A549 (cell line): ENCODE measurements around the gene ESYT2. TPM values are rescaled to one million over a fixed set of nuclear protein-coding genes. Genes with fewer than 3 reads are reported as not detected.

ENCODE experiments used
- ATAC-seq, 2 experiments: fragments of 200-7000 bp in 1 of 2; fragments of >200 bp in 1 of 2; cut with Nextera tagmentation in 1 of 2; cut with Tn5 transposase in 1 of 2; 3 replicates each; pipeline versions ENCODE4 v1.8.0 to v1.9.1; 2018 to 2020; ENCODE audit warnings: mild to moderate bottlenecking in 1 of 2, moderate library complexity in 1 of 2
- CTCF ChIA-PET: fragments of 300-600 bp; sonication (Branson Sonifier 250); formaldehyde crosslinking; extraction: SDS; loops from one replicate; lab custom pipeline; 2021; ENCODE audit warnings: antibody characterized with exemption, inconsistent platforms; lab: Yijun Ruan, JAX
- POLR2A ChIA-PET: fragments of 350-600 bp; formaldehyde crosslinking; extraction: SDS; loops from one replicate; lab custom pipeline; 2021; ENCODE audit warnings: antibody characterized with exemption, inconsistent platforms; lab: Yijun Ruan, JAX
- DNase-seq, 2 experiments: peaks; one replicate each; pipeline versions ENCODE4 v3.0.0 to v3.0.0-alpha.2; 2011 to 2016; ENCODE audit warnings: low read depth in 1 of 2, low spot score in 1 of 2
- FAIRE-seq: peaks from 2 replicates; lab custom pipeline; 2011; peaks lifted over from hg19 to GRCh38; lab: Jason Lieb, UNC
- H3K27ac ChIP-seq, 2 experiments: fragments of >200 bp; sonication (Bioruptor Twin); formaldehyde crosslinking; 3 replicates each; pipeline ENCODE4 v1.5.1; 2016 to 2017
- H3K4me1 ChIP-seq: fragments of >200 bp; sonication (Bioruptor Twin); formaldehyde crosslinking; 3 replicates; pipeline ENCODE4 v1.6.1; 2016
- H3K4me2 ChIP-seq: fragments of >200 bp; sonication (Bioruptor Twin); formaldehyde crosslinking; 3 replicates; pipeline ENCODE4 v1.6.1; 2016
- H3K4me3 ChIP-seq: fragments of >200 bp; sonication (Bioruptor Twin); formaldehyde crosslinking; 3 replicates; pipeline ENCODE4 v1.5.1; 2016
- H3K9me3 ChIP-seq: fragments of >200 bp; sonication (Bioruptor Twin); formaldehyde crosslinking; 3 replicates; pipeline ENCODE4 v1.6.1; 2016
- FOSB ChIP-seq: fragments of 250-450 bp; sonication (Bioruptor Pico); IDR thresholded peaks from 2 replicates; pipeline ENCODE4 v1.5.0; 2020; ENCODE audit warnings: mild to moderate bottlenecking, moderate library complexity
- GATA3 ChIP-seq: IDR thresholded peaks from 2 replicates; pipeline ENCODE4 v1.6.1; 2012; ENCODE audit warnings: borderline replicate concordance
- HEYL ChIP-seq: fragments of 250-450 bp; sonication (Bioruptor Pico); IDR thresholded peaks from 2 replicates; pipeline ENCODE4 v1.8.0; 2021; ENCODE audit warnings: mild to moderate bottlenecking, moderate library complexity
- JUN ChIP-seq, 2 experiments: fragments of >200 bp; sonication (Bioruptor Twin); formaldehyde crosslinking; IDR thresholded peaks; 2 replicates in 1 of 2; 3 replicates in 1 of 2; pipeline ENCODE4 v1.6.1; 2016 to 2017
- KDM1A ChIP-seq: fragments of 200-600 bp; sonication (generic); IDR thresholded peaks from 2 replicates; pipeline ENCODE4 v1.6.1; 2016; ENCODE audit warnings: low read depth, mild to moderate bottlenecking
- KDM5A ChIP-seq: fragments of 200-600 bp; sonication (generic); IDR thresholded peaks from 2 replicates; pipeline ENCODE4 v1.6.1; 2016; ENCODE audit warnings: antibody characterized with exemption, mild to moderate bottlenecking
- MAFK ChIP-seq: fragments of 450-650 bp; IDR thresholded peaks from 2 replicates; pipeline ENCODE4 v1.6.1; 2014; ENCODE audit not compliant: partially characterized antibody
- PHF8 ChIP-seq: fragments of 200-600 bp; sonication (generic); IDR thresholded peaks from 2 replicates; pipeline ENCODE4 v1.6.1; 2016; ENCODE audit warnings: low read depth, mild to moderate bottlenecking, antibody characterized with exemption, moderate library complexity, borderline replicate concordance
- RARB ChIP-seq: fragments of 250-450 bp; sonication (Bioruptor Pico); IDR thresholded peaks from 2 replicates; pipeline ENCODE4 v1.8.0; 2021; ENCODE audit warnings: mild to moderate bottlenecking, moderate library complexity
- RFX5 ChIP-seq: fragments of 450-650 bp; IDR thresholded peaks from 2 replicates; pipeline ENCODE4 v1.7.1; 2014; ENCODE audit warnings: antibody characterized with exemption, mild to moderate bottlenecking, moderate library complexity
- SMC3 ChIP-seq: fragments of >200 bp; sonication (Bioruptor Twin); formaldehyde crosslinking; IDR thresholded peaks from 3 replicates; pipeline ENCODE4 v1.6.1; 2018; ENCODE audit warnings: inconsistent platforms
- WGBS: methylation state at CpG from one replicate; pipeline ENCODE4 v1.1.6; 2017; ENCODE audit errors: missing lambda C conversion rate; 5-methylcytosine and 5-hydroxymethylcytosine counted together
- polyA plus RNA-seq, 4 experiments: library from polyadenylated mRNA; depleted of rRNA in 3 of 4; stranded (reverse); fragments of >200 nt; fragmentation: RNase III in 1 of 4; extraction: RNeasy Plus Mini Kit Qiagen cat#74134 plus additional on column Dnase treatment in 1 of 4; gene quantifications; 2 replicates in 3 of 4; 3 replicates in 1 of 4; pipeline ENCODE4 v1.2.3, GENCODE V29; 2011 to 2017
- TF ChIP-seq, protein P1 (sequence below): fragments of >200 bp; sonication (Bioruptor Twin); formaldehyde crosslinking; IDR thresholded peaks from 3 replicates; pipeline ENCODE4 v1.6.1; 2016
- TF ChIP-seq, protein P2 (sequence below): fragments of 200-600 bp; sonication (generic); IDR thresholded peaks from 2 replicates; pipeline ENCODE4 v1.6.1; 2016; ENCODE audit warnings: antibody characterized with exemption, mild to moderate bottlenecking, moderate library complexity

The ESYT2 gene
- polyA plus RNA-seq, 2 of the 4 experiments (the other 2 are of a cell fraction) = 45.8 to 77.0 TPM

DNA sequence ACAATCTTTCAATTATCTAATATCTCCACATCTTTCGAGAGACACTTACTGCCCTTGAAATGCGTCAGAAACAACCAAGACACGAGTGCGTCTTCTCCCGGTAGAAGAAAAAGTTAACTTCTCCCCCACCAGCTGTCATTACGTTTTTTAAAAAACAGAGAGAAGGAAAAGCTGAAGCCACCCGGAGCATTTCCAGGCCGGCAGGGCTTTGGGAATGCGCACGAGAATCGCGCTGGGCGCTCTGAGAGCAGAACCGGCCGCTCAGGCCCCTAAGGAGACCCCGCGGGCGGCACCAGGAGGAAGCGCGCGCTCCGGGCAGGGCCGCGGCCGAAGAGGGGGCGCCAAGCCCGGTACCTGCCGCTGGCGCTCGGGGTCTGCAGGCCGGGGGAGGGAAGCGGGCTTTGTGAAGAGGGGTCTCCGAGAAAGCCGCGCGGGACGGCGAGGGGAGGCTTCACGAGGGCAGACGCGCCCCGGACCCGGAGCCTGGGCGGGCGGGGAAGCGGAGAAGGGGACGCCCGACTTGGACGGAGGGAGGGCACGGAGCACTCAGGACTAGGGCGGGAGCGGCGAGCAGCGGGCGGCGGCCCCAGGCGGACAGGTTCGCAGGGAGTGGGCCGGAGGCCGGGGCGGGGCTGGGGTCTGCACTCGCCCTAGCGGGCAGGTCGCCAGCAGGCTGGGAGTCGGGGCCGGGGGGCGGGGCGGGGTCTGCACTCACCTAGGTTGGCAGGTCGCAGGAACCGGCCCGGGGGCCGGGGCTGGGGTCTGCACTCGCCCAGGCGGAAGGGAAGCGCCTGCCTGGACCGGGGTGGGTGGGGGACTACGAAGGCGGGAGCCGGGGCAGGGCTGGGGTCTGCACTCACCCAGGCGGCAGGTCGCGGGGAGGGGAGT is 932 bp downstream of the ESYT2 start:
- 2% methylated on average over 28 of the region's 82 CpGs for WGBS
- no peak for FAIRE-seq
- peak; percentile 35 to 38; a peak in 5 of 6 replicates for ATAC-seq

DNA sequence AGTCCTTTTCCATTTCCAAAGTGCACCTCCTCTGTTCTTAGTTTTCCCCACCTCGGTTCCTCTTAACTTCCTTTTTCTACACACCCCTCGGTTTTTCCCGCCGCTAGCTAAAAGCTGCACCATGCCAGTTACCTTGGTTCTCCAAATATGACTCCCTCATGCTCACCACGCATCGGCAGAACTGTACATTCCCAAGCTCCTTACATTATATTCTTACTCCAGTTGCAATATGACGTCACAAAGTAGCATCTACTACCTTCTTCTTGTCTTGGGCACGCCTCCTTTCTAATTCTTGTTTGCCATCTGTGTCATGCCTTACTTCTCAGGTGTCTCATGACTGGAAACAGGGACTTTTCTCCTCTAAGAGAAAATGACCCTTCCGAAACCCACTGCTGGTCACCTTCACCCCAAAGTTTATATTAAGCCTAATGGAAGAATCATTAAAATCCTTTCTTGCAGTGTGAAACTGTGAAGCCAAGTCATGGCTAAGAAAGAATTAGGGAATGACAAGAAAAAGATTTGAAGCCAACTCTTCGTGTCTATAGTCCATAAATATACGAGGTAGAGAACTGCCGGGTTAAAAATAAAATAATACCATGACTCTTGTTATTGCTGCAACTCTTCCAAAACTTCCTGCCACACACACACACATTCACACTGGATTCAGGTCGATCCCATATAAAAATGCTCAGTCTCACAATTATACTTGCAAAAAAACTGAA is 1.7 kb downstream of the ESYT2 start:
- TF ChIP-seq KDM5A (no peak), RARB (CRISPR knock-in tag) (no peak), KDM1A (no peak), JUN (IDR thresholded peaks at IDR 0.05) (no peak), FOSB (CRISPR knock-in tag) (no peak), RFX5 (no peak), GATA3 (no peak), HEYL (no peak), SMC3 (no peak)
- TF ChIP-seq, protein P1, sequence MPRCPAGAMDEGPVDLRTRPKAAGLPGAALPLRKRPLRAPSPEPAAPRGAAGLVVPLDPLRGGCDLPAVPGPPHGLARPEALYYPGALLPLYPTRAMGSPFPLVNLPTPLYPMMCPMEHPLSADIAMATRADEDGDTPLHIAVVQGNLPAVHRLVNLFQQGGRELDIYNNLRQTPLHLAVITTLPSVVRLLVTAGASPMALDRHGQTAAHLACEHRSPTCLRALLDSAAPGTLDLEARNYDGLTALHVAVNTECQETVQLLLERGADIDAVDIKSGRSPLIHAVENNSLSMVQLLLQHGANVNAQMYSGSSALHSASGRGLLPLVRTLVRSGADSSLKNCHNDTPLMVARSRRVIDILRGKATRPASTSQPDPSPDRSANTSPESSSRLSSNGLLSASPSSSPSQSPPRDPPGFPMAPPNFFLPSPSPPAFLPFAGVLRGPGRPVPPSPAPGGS = no peak
- TF ChIP-seq, all 56 proteins: peak for 0
- Histone ChIP-seq H3K9me3 (no peaks in the 10 kb centered on the region), H3K4me2 (peak overlapping the region; percentile 95), H3K27ac (peak overlapping the region; percentile 89 to 97), H3K4me1 (peaks cover 36% of the 10 kb centered on the region), H3K4me3 (peak overlapping the region; percentile 92)
- ATAC-seq (no peak), DNase-seq (peak; percentile 44 to 63), FAIRE-seq (no peak)
- ChIA-PET POLR2A (interaction anchor here (3.2 kb wide), 1 partner anchor 8 kb away, joined by 22 read pairs; no protein-coding TSS in a partner anchor), CTCF (interaction anchor here (0.7 to 1.1 kb wide), 4 partner anchors 12 to 123 kb away, joined by 3 to 4 read pairs (median 4); partner anchors contain the start of gene NCAPG2)
- 38% methylated on average over 13 of the region's 13 CpGs for WGBS

More for the DNA sequence above, 932 bp downstream of the ESYT2 start:
- ChIA-PET POLR2A (interaction anchor here (1.0 to 3.2 kb wide), 4 partner anchors 9 to 124 kb away, joined by 6 to 22 read pairs (median 12); partner anchors contain the start of gene NCAPG2), CTCF (interaction anchor here (0.8 to 1.4 kb wide), 3 partner anchors 10 to 20 kb away, joined by 3 to 8 read pairs (median 4); no protein-coding TSS in a partner anchor)
- DNase-seq = peak in 1 of 2 experiments; percentile 29
- H3K9me3 ChIP-seq = no peaks in the 10 kb centered on the region
- peak overlapping the region; percentile 89 to 97 for H3K27ac ChIP-seq
- peak overlapping the region; percentile 92 for H3K4me3 ChIP-seq
- H3K4me1 ChIP-seq = peaks cover 35% of the 10 kb centered on the region
- TF ChIP-seq PHF8 = no peak
- TF ChIP-seq, protein P1 = no peak
- no peak for TF ChIP-seq MAFK
- TF ChIP-seq, protein P2, sequence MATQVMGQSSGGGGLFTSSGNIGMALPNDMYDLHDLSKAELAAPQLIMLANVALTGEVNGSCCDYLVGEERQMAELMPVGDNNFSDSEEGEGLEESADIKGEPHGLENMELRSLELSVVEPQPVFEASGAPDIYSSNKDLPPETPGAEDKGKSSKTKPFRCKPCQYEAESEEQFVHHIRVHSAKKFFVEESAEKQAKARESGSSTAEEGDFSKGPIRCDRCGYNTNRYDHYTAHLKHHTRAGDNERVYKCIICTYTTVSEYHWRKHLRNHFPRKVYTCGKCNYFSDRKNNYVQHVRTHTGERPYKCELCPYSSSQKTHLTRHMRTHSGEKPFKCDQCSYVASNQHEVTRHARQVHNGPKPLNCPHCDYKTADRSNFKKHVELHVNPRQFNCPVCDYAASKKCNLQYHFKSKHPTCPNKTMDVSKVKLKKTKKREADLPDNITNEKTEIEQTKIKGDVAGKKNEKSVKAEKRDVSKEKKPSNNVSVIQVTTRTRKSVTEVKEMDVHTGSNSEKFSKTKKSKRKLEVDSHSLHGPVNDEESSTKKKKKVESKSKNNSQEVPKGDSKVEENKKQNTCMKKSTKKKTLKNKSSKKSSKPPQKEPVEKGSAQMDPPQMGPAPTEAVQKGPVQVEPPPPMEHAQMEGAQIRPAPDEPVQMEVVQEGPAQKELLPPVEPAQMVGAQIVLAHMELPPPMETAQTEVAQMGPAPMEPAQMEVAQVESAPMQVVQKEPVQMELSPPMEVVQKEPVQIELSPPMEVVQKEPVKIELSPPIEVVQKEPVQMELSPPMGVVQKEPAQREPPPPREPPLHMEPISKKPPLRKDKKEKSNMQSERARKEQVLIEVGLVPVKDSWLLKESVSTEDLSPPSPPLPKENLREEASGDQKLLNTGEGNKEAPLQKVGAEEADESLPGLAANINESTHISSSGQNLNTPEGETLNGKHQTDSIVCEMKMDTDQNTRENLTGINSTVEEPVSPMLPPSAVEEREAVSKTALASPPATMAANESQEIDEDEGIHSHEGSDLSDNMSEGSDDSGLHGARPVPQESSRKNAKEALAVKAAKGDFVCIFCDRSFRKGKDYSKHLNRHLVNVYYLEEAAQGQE = peak; percentile 13; the same call in 1 of the 2 replicates
- H3K4me2 ChIP-seq = peak overlapping the region; percentile 95
